AG08396 (cell line): ENCODE measurements around the gene FDXACB1.
A peak's percentile ranks its signal among the peaks of the same experiment; 100 is the strongest.

Experiments used
- DNase-seq: peaks from one replicate; pipeline ENCODE4 v3.0.0; 2012; ENCODE audit warnings: low spot score, mixed read lengths

The FDXACB1 gene

GRCh38 chr11:111841370-111842053 lies 37.5 kb downstream of the FDXACB1 start:
- peak; percentile 66 for DNase-seq

- no peak for DNase-seq
Measured at GRCh38 chr11:111840143-111840542, 38.8 kb downstream of the FDXACB1 start.

- DNase-seq = no peak
Measured at GRCh38 chr11:111838054-111838453, 40.9 kb downstream of the FDXACB1 start.

GRCh38 chr11:111837366-111837891 lies 41.5 kb downstream of the FDXACB1 start:
- DNase-seq = no peak

GRCh38 chr11:111836721-111837120 lies 42.2 kb downstream of the FDXACB1 start:
- no peak for DNase-seq

DNA sequence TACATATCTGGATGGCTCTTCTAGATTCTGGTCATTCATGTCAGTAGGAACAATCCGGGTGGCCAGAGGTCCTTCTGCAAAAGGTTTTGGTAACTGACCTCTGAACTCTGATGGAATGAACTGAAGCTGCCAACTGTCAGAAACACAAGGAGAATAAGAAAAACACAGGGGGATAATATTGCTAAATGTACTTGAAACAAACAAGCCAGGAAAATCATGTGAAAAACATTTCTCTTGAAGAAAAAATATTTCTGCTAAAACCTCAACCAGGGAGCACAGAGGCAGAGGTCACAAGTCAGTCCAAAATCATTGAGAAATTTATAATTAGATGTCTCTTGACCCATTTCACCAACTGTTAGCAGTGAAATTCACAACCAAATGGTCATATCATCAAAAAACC lies 42.8 kb downstream of the FDXACB1 start:
- no peak for DNase-seq

DNA sequence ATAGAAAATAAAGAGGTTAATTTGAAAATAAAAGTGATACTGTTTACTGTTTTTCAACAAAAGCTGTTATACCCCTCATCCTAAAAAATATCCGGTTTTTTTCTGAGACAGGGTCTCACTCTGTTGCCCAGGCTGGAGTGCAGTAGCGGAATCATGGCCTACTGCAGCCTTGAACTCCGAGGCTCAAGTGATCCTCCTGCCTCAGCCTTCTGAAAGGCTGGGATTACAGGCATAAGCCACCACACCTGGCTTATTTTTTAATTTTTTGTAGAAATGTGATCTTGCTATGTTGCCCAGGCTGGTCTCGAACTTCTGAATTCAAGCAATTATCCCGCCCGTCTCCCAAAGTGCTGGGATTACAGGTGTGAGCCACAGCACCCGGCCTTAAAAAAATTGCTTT lies 43.3 kb downstream of the FDXACB1 start:
- no peak for DNase-seq

DNA sequence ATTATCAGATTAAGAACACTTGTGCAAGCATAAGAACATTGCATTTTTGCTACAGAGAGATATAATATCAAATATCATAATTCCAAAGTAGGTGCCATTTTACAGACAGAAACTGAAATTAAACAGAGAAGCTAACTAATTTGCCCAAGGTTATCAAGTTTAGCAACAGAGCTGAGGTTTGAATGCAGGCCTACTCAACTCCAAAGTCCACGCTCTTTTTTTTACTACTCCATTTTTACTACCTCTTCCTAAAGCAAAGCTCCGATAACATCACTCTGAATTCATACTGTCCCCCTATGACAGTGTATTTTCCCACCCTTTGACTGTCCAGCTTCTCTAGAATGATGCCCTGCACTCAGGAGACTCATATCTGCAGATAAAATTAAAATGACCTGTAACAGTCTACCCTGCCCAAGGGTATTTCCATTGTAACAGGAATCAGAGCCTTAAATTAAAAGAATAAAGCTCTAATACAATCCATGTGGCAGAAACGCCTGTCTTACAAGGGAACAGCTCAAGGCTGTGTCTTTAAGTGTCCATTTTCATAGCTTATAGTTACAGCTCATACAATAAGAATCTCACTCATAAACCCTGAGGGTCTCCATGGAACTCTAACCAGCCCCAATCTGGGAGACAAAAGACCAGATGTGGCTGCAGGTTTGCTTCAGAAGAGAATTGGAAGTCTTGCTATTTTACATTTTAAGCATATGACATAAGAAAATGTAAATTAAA lies 44.4 kb downstream of the FDXACB1 start:
- DNase-seq = no peak

DNA sequence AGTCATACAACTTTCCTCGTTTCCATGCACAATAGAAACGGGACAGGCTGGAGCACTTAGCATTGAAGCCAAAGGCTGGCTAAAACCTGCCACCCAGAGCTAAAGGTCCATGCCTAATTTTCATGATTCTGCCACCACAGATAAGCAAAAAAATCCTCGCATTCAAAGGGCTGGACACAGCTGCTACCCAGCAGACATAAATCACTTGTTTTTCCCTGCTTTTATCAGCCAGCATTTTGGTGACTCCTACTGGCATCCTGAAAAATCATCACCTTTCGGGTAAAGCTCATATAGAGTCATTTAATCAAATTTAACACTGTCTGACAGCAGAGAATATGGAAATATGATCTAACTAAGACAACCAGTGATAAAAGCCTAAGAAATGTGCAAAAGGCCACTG lies 45.4 kb downstream of the FDXACB1 start:
- no peak for DNase-seq

GRCh38 chr11:111829185-111829968 lies 49.6 kb downstream of the FDXACB1 start:
- DNase-seq = no peak

DNA sequence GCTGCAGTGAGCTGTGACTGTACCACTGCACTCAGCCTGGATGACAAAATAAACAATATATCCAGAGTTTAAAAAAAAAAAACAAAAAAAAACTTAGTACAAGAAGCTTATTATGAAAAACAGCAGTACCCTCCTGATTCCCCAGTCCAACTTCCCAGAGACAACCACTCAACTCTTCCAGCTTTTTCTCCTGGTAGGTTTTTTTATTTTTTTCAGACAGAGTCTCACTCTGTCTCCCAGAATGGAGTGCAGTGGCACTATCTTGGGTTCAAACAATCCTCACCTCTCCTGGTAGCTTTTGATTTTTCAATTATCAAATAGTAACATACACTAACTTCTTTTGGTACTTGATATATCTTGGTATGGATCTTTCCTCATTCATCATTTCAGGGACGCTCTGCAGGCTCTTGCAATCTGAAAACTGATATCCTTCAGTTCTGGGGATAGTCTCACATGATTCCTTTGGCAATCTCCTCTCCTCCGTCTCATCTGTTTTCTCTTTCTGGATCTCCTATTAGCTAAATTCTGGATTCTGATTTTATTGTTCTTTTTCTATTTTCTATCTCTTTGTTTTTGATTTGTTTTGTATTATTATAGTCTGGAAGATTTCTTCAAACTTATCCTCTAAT lies 52.5 kb downstream of the FDXACB1 start:
- no peak for DNase-seq
